GM12892 (cell line): ENCODE measurements around the gene HS3ST4.
"Not testable (repeated sequence)": the region's sequence is repeated elsewhere in the genome, so short reads cannot be mapped to it uniquely, and the experiment has no call there.

ENCODE experiments used
- DNase-seq: peaks from one replicate; pipeline ENCODE4 v3.0.0; 2011; ENCODE audit not compliant: insufficient read length
- FAIRE-seq: peaks from 2 replicates; lab custom pipeline; 2011; peaks lifted over from hg19 to GRCh38; lab: Jason Lieb, UNC
- POLR2A ChIP-seq: IDR thresholded peaks from 2 replicates; pipeline ENCODE4 v1.6.1; 2011; ENCODE audit warnings: low read depth, low read length, control low read depth
- POLR2AphosphoS5 ChIP-seq: IDR thresholded peaks from 2 replicates; pipeline ENCODE4 v1.6.1; 2011; ENCODE audit warnings: low read depth, low read length, control low read depth
- TAF1 ChIP-seq: IDR thresholded peaks from 2 replicates; pipeline ENCODE4 v1.6.1; 2011; ENCODE audit warnings: low read depth, mild to moderate bottlenecking, control low read depth, low read length, borderline replicate concordance

HS3ST4 gene

GRCh38 chr16:26041952-26042668, 350.4 kb downstream of the HS3ST4 start:
- TF ChIP-seq TAF1 (no peak), POLR2AphosphoS5 (no peak), POLR2A (no peak)
- DNase-seq = no peak
- FAIRE-seq = no peak

GRCh38 chr16:26050472-26050871, 358.7 kb downstream of the HS3ST4 start:
- DNase-seq (no peak), FAIRE-seq (no peak)
- TF ChIP-seq POLR2A (no peak), TAF1 (no peak), POLR2AphosphoS5 (no peak)

- TF ChIP-seq POLR2A (no peak), TAF1 (no peak), POLR2AphosphoS5 (no peak)
- FAIRE-seq (no peak), DNase-seq (no peak)
Measured at GRCh38 chr16:26051063-26051462, 359.3 kb downstream of the HS3ST4 start.

GRCh38 chr16:26053889-26054288, 362.1 kb downstream of the HS3ST4 start:
- no peak for DNase-seq
- no peak for FAIRE-seq
- no peak for TF ChIP-seq TAF1
- no peak for TF ChIP-seq POLR2AphosphoS5
- no peak for TF ChIP-seq POLR2A

- no peak for FAIRE-seq
- TF ChIP-seq TAF1 (no peak), POLR2A (no peak), POLR2AphosphoS5 (no peak)
- DNase-seq = no peak
Measured at GRCh38 chr16:26058326-26058725, 366.6 kb downstream of the HS3ST4 start.

- TF ChIP-seq POLR2AphosphoS5 = no peak
- no peak for TF ChIP-seq POLR2A
- no peak for TF ChIP-seq TAF1
Measured at GRCh38 chr16:26070302-26071100, 378.7 kb downstream of the HS3ST4 start.

GRCh38 chr16:26071101-26071866, 379.5 kb downstream of the HS3ST4 start:
- DNase-seq (no peak), FAIRE-seq (no peak)
- no peak for TF ChIP-seq POLR2A
- TF ChIP-seq POLR2AphosphoS5 = no peak
- TF ChIP-seq TAF1 = no peak

More at GRCh38 chr16:26070302-26071100, 378.7 kb downstream of the HS3ST4 start:
- DNase-seq (no peak), FAIRE-seq (no peak)

- no peak for FAIRE-seq
- TF ChIP-seq TAF1 (no peak), POLR2AphosphoS5 (no peak), POLR2A (no peak)
- DNase-seq = no peak
Measured at GRCh38 chr16:26078716-26079355, 387.1 kb downstream of the HS3ST4 start.

- FAIRE-seq (no peak), DNase-seq (no peak)
- TF ChIP-seq POLR2AphosphoS5 (no peak), TAF1 (no peak), POLR2A (no peak)
Measured at GRCh38 chr16:26087091-26087490, 395.3 kb downstream of the HS3ST4 start.

GRCh38 chr16:26091511-26091910, 399.8 kb downstream of the HS3ST4 start:
- no peak for TF ChIP-seq POLR2AphosphoS5
- no peak for TF ChIP-seq TAF1
- TF ChIP-seq POLR2A = no peak
- DNase-seq (no peak), FAIRE-seq (no peak)

- not testable (repeated sequence) for DNase-seq, FAIRE-seq
Measured at GRCh38 chr16:26098206-26098605, 406.4 kb downstream of the HS3ST4 start.

GRCh38 chr16:26102369-26102768, 410.6 kb downstream of the HS3ST4 start:
- no peak for FAIRE-seq

More at GRCh38 chr16:26102369-26102768, 410.6 kb downstream of the HS3ST4 start:
- TF ChIP-seq TAF1 (no peak), POLR2AphosphoS5 (no peak), POLR2A (no peak)
- no peak for DNase-seq
